ENCODE results near the gene ABCG2. TPM values are rescaled to one million over a fixed set of nuclear protein-coding genes. Genes with fewer than 3 reads are reported as not detected.

The ABCG2 gene
- total RNA-seq, 4 donors from 2014 or later, result 0.72 to 5.1 (median 2.4) TPM

DNA sequence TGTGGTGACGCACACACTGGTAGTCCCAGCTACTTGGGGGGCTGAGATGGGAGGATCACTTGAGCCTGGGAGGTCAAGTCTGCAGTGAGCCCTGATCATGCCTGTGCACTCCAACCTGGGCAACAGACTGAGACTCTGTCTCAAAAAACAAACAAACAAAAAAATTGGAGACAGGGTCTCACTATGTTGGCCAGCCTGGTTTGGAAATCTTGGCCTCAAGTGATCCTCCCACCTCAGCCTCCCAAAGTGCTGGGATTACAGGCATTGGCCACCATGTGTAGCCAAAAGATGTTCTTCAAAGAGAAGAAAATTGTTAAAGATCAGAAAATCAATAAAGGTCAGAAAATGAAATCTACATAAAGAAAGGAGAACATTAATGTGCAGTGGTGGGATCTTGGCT lies 41.7 kb upstream of the ABCG2 start:
- 87% methylated on average over 1 of the region's 1 CpG for WGBS
- Histone ChIP-seq H3K9me3 (no peaks in the 10 kb centered on the region), H3K27ac (no peak overlapping the region), H3K27me3 (no peaks in the 10 kb centered on the region), H3K36me3 (no peaks in the 10 kb centered on the region), H3K4me1 (peaks cover 8% of the 10 kb centered on the region), H3K4me3 (no peak overlapping the region)
- DNase-seq (ENCODE audit: low spot score in 2 of 2), result no peak
- TF ChIP-seq, protein P1, sequence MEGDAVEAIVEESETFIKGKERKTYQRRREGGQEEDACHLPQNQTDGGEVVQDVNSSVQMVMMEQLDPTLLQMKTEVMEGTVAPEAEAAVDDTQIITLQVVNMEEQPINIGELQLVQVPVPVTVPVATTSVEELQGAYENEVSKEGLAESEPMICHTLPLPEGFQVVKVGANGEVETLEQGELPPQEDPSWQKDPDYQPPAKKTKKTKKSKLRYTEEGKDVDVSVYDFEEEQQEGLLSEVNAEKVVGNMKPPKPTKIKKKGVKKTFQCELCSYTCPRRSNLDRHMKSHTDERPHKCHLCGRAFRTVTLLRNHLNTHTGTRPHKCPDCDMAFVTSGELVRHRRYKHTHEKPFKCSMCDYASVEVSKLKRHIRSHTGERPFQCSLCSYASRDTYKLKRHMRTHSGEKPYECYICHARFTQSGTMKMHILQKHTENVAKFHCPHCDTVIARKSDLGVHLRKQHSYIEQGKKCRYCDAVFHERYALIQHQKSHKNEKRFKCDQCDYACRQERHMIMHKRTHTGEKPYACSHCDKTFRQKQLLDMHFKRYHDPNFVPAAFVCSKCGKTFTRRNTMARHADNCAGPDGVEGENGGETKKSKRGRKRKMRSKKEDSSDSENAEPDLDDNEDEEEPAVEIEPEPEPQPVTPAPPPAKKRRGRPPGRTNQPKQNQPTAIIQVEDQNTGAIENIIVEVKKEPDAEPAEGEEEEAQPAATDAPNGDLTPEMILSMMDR (IDR thresholded peaks at IDR 0.05), result no peak
- TF ChIP-seq POLR2A (IDR thresholded peaks at IDR 0.05) (no peak), EP300 (IDR thresholded peaks at IDR 0.05) (no peak), POLR2AphosphoS5 (IDR thresholded peaks at IDR 0.05) (no peak)

DNA sequence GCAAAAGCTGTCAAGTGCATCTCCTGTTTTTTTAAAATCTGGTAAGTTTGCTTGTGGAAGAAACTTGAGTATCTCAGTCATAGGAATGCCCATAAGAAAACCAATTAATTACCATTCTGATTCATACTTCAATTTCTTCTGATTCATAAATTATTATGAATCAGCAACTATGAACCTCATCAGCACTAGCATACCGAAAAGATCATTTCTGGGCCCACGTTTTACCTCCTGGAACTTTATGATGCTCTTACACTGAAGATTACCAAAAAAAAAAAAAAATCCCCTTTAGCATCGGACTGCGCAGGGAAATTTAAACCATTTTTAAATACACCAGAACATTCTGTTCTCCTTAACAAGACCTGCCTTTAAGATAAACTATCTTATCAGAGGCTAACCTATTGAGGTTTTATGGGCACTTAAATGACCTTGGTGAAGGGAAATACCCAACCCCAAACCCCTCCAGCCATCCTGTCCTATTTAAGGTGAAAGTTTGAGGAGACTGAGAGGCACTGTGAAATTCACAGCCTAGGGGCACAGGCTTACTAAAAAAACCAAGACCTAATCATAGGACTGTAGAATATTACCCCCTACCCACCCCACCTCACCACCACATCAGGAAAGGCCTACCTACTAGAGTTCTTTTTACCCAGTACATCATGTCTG lies 38.2 kb upstream of the ABCG2 start:
- H3K36me3 ChIP-seq, result no peaks in the 10 kb centered on the region
- H3K27ac ChIP-seq, result no peak overlapping the region
- 77% methylated on average over 4 of the region's 4 CpGs for WGBS
- H3K4me3 ChIP-seq, result no peak overlapping the region
- TF ChIP-seq EP300 (IDR thresholded peaks at IDR 0.05) (no peak), POLR2AphosphoS5 (IDR thresholded peaks at IDR 0.05) (no peak)
- no peaks in the 10 kb centered on the region for H3K9me3 ChIP-seq
- no peaks in the 10 kb centered on the region for H3K27me3 ChIP-seq
- no peaks in the 10 kb centered on the region for H3K4me1 ChIP-seq
- DNase-seq (ENCODE audit: low spot score in 2 of 2), result no peak

DNA sequence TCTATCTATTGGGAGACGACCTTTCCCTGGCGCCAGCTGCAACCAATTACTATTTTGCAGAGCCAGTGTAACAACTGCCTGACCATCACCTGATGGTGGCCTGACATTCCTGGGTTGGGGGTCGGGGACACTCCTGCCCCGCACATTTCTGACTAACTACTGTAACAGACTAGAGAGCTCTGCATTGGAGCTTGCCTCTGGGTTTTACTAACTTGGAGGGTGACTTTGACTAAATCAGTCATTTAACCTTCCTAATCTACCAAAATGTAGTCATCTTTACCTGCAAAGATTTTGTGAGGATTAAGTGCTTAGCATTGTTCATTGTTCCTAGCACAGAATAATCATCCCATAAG lies 37.5 kb upstream of the ABCG2 start:
- H3K9me3 ChIP-seq, result no peaks in the 10 kb centered on the region
- 87% methylated on average over 4 of the region's 4 CpGs for WGBS
- no peak overlapping the region for H3K27ac ChIP-seq
- DNase-seq (ENCODE audit: low spot score in 2 of 2), result no peak
- no peaks in the 10 kb centered on the region for H3K27me3 ChIP-seq
- no peak for TF ChIP-seq POLR2A (IDR thresholded peaks at IDR 0.05)
- no peak for TF ChIP-seq EP300 (IDR thresholded peaks at IDR 0.05)
- TF ChIP-seq, protein P1 (IDR thresholded peaks at IDR 0.05), result no peak
- TF ChIP-seq POLR2AphosphoS5 (IDR thresholded peaks at IDR 0.05), result no peak
- H3K36me3 ChIP-seq, result no peaks in the 10 kb centered on the region
- no peak overlapping the region for H3K4me3 ChIP-seq
- no peaks in the 10 kb centered on the region for H3K4me1 ChIP-seq

DNA sequence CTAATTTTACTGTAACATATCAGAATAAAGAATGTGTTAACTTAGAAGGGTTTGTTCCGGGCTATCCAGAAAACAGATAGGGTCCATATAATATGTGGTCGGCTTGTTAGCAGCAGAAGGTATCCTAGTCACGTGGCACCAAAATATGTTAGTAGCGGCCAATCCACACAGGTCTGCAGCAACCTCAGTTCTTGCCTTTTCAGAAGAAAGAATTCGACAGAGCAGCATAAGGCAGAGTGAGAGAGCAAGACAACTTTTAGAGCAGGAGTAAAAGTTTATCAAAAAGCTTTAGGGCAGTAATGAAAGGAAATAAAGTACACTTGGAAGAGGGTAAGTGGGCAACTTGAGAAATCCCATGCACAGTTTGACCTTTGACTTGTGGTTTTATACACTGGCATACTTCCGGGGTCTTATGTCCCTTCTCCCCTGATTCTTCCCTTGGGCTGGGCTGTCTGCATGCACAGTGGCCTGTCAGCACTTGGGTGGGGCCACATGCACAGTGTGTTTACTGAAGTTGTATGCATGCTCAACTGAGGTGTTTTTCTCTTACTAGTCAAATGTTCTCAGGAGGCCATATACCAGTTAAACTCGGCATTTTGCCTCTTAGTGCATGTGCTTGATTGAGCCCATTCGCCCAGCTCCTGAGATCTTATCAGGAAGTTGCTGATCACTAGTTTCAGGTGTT lies 37.0 kb upstream of the ABCG2 start:
- 75% methylated on average over 8 of the region's 8 CpGs for WGBS
- H3K4me3 ChIP-seq, result no peak overlapping the region
- no peak overlapping the region for H3K27ac ChIP-seq
- no peaks in the 10 kb centered on the region for H3K36me3 ChIP-seq
- TF ChIP-seq, protein P1 (IDR thresholded peaks at IDR 0.05), result no peak
- TF ChIP-seq EP300 (IDR thresholded peaks at IDR 0.05) (no peak), POLR2A (IDR thresholded peaks at IDR 0.05) (no peak), POLR2AphosphoS5 (IDR thresholded peaks at IDR 0.05) (no peak)
- no peak for DNase-seq (ENCODE audit: low spot score in 2 of 2)
- no peaks in the 10 kb centered on the region for H3K9me3 ChIP-seq
- no peaks in the 10 kb centered on the region for H3K4me1 ChIP-seq
- no peaks in the 10 kb centered on the region for H3K27me3 ChIP-seq

DNA sequence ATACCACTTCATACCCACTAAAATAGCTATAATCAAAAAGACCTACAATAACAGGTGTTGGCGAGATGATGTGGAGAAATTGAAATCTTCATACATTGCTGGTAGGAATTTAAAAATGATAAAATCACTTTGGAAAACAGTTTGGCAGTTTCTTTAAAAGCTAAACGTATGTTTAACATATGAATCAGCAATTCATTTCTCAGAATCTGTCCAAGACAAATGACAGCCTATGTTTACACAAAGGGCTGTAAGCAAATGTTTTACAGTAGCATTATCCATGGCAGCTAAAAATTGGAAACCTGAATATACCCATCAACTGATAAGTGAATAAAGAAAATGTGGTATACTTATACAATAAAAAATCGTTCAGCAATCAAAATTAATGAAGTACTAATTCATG lies 33.0 kb upstream of the ABCG2 start:
- no peak for TF ChIP-seq POLR2A (IDR thresholded peaks at IDR 0.05)
- DNase-seq (ENCODE audit: low spot score in 2 of 2), result no peak
- H3K9me3 ChIP-seq, result no peaks in the 10 kb centered on the region
- H3K27ac ChIP-seq, result no peak overlapping the region
- WGBS, result 65% methylated on average over 3 of the region's 3 CpGs
- no peaks in the 10 kb centered on the region for H3K36me3 ChIP-seq
- H3K4me1 ChIP-seq, result no peaks in the 10 kb centered on the region
- H3K27me3 ChIP-seq, result no peaks in the 10 kb centered on the region
- H3K4me3 ChIP-seq, result no peak overlapping the region

DNA sequence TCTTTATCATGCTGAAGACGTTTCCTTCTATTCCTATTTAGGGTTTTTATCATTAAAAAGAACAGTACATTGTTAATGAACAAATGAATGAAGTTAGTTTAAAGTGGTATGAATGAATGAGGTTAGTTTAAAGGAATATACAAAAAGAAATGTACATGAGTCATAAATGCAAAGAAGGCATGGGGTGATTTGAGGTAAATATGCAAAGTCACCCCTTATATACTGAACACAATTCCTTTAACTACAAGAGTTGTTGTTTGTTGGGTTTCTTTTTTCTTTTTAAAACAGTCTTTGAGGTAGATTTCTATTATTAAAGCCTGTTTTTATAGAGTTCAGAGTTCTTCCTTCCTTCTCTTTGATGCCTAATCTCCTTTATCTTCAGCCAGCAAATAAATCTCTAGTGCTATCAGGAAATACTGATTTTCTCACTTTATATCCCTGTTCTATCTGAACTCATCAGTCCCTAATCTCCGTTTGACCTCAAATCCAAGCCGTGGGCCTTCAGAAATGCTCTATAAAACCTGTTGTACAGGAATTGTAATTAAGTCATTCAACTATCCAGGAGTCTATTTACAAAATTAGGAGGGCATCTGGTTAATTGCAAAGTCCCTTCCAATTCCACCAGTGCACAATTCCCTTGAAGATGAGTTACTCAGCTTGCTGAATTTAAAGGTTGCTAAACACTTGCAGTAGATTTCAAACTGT lies 31.6 kb upstream of the ABCG2 start:
- DNase-seq (ENCODE audit: low spot score in 2 of 2), result no peak
- 35% methylated on average over 3 of the region's 3 CpGs for WGBS
- no peaks in the 10 kb centered on the region for H3K9me3 ChIP-seq
- no peak overlapping the region for H3K4me3 ChIP-seq
- no peaks in the 10 kb centered on the region for H3K36me3 ChIP-seq
- TF ChIP-seq POLR2AphosphoS5 (IDR thresholded peaks at IDR 0.05), result no peak
- TF ChIP-seq, protein P1 (IDR thresholded peaks at IDR 0.05), result no peak
- TF ChIP-seq POLR2A (IDR thresholded peaks at IDR 0.05), result no peak
- TF ChIP-seq EP300 (IDR thresholded peaks at IDR 0.05), result no peak
- no peaks in the 10 kb centered on the region for H3K4me1 ChIP-seq
- no peaks in the 10 kb centered on the region for H3K27me3 ChIP-seq
- no peak overlapping the region for H3K27ac ChIP-seq

Measured in suprapubic skin (tissue), 4 donors.